HG03097 (cell line): ENCODE data around the gene ENTHD1.

Source experiments
- ATAC-seq: cut with Tn5 transposase; IDR thresholded peaks from one replicate; pipeline ENCODE4 v1.9.1; 2021; ENCODE audit not compliant: unreplicated experiment, low FRiP score

Gene ENTHD1

DNA sequence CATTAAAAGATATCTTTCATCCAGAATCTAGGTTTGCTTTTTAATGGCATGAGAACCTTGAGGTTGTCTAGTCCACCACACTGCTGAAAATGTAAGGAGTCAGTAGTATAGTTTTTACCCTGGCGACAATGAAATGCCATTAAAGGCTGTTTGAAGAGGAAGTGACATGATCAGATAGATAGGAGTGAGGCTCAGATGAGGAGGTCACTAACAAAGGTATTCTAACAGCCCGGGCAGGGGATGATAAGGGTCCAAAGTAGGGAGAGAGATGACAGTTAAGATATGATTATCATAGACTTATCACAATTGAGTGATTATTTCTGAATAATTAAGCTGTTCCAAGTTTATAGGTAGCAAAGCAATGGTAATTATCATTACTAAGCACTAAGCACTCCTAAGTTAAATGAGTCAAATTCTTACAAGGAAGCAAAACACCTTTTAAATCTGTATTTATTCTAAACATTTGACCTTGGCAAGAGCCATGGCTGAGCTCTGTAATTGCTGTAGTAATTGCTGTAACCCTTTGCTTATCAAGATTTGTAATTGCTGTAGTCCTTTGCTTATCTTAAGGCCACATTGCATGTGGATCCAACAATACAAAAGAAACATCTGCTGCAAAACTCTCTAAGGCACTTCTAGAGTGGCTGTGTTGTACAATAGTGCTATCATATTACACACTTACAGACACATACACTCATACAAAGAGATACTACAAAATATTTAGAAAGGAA, 92.6 kb downstream of the ENTHD1 start:
- no peak for ATAC-seq

DNA sequence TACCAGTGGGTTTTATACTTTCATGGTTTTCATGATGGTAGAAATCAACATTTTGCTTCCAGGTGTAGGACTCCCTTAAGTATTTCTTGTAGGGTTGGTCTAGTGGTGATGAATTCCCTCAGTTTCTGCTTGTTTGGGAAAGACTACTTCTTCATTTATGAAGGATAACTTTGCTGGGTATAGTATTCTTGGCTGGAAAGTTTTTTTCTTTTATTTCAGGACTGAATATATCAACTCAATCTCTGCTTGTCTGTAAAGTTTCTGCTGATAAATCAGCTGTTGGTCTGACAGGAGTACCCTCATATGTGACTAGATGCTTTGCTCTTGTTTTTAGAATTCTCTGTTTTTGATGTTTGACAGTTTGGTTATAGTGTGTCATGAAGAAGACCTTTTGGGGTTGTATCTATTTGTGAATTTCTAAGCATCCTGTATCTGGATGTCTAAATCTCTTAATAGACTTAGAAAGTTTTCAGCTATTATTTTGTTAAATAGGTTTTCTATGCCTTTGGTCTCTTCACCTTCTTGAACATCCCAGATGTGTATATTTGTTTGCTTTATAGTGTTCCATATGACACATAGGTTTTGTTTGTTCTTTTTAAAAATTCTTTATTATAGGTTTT, 95.9 kb downstream of the ENTHD1 start:
- no peak for ATAC-seq

DNA sequence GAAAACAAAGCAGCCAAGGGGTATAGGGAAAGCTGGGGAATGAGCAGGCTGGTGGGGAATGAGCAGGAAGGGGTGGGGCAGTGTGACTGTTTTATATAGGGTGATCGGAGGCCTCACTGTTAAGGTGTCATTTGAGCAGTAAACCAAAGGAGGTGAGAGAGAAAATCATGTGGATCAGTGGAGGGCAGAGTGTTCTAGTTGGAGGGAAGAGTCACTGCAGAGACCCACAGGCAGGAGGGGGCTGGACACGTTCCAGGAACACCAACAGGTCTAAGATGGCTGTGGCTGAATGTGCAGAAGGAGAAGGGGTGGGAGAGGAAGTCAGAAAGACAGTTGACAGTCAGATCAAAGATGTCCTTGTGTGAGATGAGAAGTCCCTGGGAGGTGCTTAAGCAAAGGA, 103.8 kb downstream of the ENTHD1 start:
- ATAC-seq: no peak

DNA sequence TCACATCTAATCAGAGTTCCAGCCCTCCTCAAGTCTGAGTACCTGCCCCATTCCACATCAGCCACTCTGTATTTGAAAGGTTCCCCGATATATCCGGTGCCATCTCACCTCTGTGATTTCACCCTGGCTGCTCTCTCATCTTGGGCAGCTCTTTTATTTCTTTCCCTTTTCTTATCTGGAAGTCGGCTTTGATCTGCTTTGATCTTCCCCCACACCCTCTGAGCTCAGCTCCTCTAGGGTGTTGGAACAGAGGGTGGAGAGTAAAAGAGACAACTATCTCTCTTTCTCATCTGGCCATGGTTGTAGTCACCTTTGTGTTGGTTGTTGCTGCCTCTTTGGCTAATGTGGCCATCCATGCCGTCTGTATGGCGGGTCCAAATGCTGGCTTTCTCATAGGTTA, 108.3 kb downstream of the ENTHD1 start:
- ATAC-seq: no peak

DNA sequence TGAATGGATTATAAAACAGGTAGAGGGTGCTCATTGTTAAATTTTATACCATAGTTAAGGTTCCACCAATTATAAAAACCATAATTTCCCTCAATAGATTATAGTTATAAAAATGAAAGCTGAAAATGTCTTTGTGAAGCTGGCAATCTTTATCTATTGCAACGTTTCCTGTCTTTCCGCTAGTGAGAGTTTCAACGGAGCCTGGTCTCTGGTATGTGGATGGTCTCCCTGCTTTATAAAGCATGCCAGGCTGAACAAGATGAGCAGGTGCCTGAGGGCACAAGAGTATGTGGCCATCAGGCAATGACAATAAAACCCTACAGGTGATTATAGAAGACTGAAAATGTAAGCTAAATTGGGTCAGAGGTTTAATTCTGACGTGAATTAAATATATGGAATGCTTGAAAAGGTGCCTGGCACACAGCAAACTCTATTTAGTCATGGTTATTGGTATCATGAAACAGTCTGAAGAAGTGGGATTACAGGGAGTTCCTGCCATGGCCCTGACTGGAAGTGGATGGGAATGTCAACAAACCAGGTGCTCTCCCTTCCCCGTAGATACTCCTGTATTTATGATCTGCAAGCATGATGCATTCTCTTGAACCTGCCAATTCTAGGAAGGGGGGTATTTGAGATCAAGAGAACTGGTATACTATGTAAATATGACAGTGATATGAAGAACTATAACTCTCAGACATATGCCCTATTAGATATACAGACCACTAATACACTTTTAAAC, 115.7 kb downstream of the ENTHD1 start:
- ATAC-seq: no peak

DNA sequence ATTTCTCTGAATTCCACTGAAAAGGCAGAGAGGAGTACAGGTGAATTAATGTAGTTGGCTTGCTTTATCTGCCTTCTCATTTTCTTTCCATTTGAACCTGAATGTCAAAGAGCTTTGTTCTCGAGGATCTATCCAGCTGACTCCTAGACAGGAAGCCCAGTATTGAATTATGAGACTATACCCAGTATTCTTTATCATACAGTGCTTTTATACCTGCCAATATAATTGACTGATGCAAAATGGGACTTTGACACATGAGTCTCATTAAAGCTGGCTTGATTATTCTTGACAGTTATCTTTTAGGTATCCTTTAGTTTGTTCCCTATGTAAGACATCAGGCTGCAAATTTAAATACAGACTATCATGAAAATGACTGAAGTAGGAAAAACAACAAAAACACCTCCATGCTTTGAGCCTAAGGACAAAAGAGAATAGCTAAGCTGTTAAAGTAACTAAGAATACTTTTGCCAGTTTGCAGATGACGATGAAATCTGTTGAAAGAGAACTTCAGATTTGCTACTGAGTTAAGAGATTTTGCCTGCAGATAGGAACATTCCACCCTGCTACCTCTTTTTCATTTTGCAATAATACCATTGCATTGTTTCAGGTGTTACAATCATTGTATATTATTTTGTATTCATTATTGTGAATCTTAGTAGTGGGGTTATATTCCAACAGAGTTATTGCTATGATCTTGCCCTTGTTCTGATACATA, 117.1 kb downstream of the ENTHD1 start:
- ATAC-seq: no peak

DNA sequence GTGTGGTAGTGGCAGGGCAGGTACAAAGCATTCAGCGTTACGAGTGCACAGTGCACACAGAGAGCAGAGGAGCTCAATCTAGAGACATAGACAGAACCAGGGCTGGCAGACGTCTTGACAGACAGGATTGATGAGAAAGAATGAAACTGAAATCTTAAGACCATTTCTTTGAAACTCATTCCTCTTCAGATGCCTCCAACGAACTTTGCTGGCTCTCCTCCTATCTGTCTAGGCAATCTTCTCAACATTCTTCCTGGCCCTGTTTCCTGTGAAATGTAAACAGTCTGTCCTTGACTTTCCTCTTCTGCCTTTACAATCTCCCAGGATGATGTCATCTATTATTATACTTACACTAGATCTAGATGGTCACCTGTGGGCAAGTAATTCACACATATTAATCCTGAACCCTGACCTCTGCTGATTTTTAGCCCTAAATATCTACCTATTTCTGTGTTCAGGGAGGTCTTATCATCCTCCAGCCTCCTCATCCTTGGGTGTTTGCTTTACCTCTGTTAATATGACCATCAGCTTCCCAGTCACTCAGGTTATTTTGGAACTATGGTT, 119.5 kb downstream of the ENTHD1 start:
- ATAC-seq: no peak

DNA sequence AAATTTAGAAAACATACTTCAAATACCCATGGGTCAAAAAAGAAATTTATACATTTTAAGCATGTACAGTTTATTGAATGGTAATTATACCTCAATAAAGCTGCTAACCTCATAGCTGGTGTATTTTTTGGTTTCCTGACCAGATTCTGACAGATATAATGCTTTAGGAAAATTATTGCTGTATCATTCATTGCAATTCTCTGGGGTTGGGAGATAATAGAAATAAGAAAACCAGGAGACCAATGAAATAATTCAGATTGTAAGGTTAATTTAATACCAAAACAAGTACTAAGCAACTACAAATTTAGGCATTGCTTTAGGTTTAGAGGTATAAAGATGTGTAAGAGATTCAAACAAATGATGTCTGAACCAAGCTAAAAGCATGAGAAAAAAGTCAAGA, 120.1 kb downstream of the ENTHD1 start:
- ATAC-seq: no peak

DNA sequence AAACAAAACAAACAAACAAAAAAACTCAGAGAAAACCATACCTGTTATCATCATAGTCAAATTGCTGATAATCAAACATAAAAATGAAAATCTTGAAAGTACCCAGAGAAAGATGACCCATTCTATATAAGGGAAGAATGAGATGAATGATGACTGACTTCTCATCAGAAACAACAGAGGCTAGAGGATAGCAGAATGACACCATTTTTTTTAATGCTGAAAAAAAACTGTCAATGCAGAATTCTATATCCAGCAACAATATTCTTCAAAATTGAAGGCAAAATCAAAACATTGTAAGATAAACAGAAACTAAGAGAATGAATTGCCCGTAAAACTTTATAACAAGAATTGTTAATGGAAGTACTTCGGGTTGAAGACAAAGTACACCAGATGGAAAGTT, 122.1 kb downstream of the ENTHD1 start:
- ATAC-seq: no peak

DNA sequence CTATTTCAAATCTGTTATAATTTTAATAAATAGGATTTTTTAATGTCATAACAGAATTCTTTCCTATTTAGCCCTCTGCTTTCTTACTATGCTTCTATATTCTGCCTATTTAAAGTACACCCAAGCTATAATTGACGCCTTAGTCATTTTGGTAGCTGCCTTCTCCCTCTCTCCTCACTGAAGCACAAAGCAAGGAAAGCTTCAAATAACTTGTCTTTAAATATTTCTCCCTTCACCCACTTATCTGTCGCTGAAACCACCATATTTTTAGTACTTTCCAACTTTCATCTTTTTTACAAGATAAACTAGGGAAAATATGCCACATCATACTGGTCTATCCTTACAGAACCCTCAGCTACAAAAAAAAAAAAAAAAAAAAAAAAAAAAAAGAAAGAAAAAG, 127.9 kb downstream of the ENTHD1 start:
- ATAC-seq: no peak

DNA sequence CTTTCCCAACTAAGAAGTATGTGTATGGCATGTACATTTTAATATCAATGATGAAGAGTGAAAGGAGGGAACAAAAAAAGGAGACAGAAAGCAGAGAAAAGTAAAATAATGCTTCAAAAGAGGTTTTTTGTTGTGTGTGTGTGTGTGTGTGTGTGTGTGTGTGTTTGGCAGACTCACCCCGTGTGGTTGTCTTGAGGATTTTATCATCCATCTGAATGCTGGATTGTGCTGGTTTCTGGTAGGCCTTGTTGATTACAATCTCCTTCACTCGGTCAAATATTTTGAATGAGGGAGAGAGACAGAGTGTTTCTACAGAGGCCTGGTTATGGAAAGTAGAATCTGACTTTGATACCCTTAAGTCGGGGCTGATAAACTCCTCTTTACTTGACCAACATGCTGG, 128.5 kb downstream of the ENTHD1 start:
- ATAC-seq: no peak

DNA sequence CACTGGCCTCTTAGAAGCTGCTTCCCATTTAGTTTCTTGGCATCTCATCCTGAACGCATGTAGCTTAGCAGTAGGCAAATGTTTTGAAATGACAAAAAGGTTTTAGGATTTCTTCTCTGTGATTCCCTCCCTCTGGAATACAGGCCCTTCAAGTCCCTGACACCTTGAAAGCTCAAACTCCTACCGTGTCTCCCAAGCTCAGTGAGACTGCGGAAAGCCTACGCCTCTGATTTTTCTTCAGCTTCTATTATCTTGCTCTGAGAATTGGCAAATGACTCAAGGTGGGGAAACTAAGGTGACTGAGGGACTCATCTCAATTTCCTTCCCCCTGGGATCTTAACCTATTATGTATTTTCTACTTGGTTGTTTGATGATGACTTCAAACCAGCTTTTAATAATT, 130.3 kb downstream of the ENTHD1 start:
- no peak for ATAC-seq

DNA sequence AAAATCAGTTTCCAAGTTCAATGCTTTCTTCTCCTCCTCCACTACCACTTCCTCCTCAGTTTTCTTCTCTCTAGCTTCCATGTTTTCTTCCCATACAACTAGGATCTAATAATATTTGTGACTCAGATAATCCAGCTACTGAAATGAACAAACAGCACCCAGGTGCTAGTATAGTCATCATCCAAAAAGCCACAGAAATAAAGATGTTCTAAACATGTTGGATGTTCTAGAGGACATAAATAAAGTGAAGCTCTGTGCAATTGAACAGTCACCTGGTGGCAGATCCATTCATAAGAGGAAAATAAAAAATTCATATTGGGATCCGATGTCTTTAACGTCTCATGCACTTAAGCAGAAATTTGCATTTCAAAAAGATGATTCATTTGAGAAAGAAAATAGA, 142.8 kb downstream of the ENTHD1 start:
- ATAC-seq: no peak

DNA sequence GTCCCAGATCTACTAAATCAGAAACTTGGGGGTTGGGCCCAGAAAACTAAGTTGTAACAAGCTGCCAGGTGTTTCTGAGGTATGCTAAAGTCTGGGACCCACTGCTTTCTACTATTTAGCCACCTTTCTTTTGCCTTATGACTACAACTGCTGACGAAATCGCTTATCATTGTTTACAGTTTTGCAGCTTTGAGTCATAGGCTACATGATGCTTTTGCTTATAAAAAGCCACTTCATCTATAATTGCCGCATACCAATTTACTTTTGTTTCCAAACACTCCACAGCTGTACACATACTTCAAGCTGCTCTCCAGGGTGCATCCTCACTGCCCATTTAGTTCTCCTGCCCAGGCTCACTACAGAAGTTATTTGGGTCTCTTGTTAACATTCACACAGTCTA, 144.7 kb downstream of the ENTHD1 start:
- no peak for ATAC-seq

DNA sequence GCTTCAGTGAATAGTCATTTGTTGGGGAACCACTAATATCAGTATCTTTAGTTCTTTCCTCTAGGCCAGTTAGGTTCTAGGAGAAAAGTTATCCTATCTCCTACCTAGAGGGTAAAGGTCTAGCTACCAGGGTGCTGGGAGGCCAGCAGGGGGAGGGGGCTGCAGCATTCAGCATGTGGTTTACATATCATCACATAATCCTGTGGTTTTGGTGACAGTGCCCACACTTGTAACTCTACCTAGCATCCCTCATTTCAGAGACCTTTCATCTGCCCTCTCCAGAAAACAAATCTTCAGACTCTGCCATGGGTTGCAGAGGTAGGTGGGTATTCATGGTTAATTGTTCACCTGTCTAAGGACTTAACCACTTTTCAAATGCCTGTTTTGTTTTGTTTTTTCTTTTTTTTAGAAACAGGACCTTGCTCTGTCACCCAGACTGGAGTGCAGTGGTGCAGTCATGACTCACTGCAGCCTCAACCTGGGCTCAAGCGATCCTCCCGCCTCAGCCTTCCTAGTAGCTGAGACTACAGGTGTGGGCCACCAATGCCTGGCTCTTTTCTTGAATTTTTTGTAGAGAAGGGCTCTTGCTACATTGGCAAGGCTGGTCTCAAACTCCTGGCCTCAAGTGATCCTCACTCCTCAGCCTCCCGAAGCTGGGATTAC, 146.8 kb downstream of the ENTHD1 start:
- no peak for ATAC-seq

DNA sequence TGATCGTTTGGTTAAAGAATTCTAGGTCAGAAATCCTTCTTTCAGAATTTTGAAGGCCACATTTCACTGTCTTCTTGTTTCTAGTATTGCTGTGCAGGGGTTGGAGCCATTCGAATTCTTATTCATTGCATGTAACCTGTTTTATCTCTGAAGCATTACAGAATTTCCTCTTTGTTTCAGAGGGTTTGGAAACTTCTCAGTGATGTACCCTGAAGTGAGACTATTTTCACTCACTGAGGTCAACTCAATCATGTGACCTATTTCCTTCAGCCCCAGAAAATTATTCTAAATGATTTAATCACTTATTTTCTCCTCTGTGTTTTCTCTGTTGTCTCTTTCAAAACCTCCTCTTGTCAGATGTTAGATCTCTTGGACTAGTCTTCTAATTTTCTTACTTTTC, 147.8 kb downstream of the ENTHD1 start:
- no peak for ATAC-seq

DNA sequence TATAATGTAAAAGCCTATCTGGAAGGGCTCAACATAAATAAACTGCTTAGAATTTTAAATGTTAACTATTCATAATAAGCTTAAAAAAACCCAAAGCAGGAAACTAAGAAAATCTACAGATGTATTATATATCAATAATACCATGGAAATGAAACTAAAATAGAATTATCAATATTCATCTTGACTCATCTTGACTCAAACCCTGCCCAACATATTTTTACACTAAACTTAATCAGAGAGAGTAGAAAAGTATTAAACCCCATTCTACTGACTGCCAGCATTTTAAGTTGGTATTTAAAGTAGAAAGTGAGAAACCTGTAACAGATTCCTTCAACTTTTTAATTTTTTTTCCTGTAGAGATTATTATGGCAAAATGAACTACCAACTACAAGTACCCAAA, 149.2 kb downstream of the ENTHD1 start:
- no peak for ATAC-seq

DNA sequence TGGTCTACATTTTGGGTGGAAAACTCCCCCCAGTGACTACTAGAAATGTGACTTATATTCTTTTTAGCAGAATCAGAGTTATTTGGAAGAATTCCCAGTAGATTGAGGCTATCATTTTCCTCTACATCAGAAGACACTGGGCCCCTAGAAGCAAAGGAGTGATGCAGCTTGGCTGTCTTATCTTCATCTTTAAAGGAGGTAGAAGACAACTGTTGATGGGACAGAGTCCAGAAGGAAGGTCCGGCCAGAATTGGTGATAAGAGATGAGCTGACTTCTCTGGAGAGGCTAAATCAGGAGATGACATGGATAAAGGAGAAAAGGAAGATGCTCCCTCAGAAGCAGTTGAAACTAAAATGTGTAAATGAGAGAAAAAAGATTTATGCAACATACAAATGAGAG, 149.6 kb downstream of the ENTHD1 start:
- ATAC-seq: no peak

DNA sequence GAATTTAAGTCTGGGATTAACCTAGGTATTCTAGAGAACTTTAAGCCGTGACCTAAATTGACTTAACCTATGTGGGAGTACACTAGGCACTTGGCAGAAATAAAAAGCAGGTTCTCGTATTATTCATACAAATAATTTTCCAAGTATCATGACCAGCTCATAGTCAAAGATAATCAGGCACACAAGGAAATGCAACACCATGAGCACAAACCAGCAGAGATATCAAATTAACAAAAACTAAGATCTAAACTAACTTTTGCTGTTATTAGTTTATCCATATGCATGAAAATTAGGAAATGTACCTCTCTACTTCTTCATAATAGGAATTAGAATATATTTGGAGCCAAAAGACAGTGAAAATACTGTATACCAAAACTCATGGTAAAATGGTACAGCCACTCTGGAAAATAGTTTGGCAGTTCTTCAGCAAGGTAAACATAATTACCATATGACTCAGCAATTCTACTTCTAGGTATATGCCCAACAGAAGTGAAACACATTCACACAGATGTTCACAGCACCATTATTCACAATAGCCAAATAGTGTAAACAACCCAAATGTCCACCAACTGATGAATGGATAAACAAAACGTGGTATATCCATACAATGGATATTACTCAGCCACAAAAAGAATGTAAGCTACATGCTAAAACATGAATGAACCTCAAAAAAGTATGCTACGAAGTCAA, 154.1 kb downstream of the ENTHD1 start:
- ATAC-seq: no peak

DNA sequence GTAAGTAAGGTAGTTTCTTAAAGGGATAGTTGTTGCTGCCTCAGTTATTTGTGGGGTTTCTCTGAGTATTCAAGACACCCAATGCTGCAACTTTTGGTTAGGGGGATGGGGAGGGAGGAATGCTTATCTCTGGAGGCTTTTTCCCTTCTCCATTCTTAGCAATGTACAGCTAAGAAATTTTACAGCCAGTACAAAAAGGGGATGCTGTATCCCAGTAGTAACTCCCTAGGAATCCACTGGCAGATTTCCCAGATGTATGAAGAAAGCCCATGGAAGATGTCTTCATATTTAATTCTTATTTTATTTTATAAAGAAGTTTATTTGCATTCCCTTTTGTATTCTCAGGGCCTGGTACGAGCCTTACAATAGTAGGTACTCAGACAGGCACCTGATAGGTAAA, 154.8 kb downstream of the ENTHD1 start:
- ATAC-seq: no peak
